Fibroblast of mammary gland (primary cell): Measurements from ENCODE around the gene MITF.

Source experiments
- DNase-seq: peaks from one replicate; pipeline ENCODE4 v3.0.0-alpha.2; 2010; ENCODE audit warnings: low read depth
- H3K4me3 ChIP-seq: 2 replicates; pipeline ENCODE4 v1.5.1; 2011; ENCODE audit warnings: low read depth, mild to moderate bottlenecking, low read length, moderate library complexity; ENCODE audit not compliant: control insufficient read depth
- TF ChIP-seq, protein P1 (sequence below): conservative IDR thresholded peaks from 2 replicates; pipeline ENCODE4 v1.5.1; 2011; ENCODE audit warnings: low read depth, low read length, inconsistent platforms; ENCODE audit not compliant: control insufficient read depth, insufficient read depth

MITF gene

DNA sequence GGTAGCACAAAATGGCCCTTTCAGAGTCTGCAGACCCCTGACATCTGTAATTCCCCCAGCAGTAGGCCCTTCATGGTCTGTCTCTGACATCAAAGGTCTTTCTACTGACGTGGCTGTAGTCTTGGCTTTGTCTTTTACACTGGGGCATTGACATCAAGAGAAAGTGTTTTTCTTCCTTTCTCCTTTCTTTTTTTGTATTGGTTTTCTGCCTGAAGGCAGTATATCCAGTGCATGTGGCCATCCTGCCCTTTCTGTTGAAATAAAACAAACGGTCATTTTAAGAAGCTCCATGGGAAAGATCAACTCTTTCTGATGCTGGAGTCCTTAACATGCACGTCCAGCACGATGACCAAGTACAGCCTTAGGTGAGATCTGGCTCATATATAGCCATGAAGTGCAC is 153.4 kb downstream of the MITF start:
- no peak overlapping the region for H3K4me3 ChIP-seq
- no peak for DNase-seq
- TF ChIP-seq, protein P1, sequence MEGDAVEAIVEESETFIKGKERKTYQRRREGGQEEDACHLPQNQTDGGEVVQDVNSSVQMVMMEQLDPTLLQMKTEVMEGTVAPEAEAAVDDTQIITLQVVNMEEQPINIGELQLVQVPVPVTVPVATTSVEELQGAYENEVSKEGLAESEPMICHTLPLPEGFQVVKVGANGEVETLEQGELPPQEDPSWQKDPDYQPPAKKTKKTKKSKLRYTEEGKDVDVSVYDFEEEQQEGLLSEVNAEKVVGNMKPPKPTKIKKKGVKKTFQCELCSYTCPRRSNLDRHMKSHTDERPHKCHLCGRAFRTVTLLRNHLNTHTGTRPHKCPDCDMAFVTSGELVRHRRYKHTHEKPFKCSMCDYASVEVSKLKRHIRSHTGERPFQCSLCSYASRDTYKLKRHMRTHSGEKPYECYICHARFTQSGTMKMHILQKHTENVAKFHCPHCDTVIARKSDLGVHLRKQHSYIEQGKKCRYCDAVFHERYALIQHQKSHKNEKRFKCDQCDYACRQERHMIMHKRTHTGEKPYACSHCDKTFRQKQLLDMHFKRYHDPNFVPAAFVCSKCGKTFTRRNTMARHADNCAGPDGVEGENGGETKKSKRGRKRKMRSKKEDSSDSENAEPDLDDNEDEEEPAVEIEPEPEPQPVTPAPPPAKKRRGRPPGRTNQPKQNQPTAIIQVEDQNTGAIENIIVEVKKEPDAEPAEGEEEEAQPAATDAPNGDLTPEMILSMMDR = no peak

DNA sequence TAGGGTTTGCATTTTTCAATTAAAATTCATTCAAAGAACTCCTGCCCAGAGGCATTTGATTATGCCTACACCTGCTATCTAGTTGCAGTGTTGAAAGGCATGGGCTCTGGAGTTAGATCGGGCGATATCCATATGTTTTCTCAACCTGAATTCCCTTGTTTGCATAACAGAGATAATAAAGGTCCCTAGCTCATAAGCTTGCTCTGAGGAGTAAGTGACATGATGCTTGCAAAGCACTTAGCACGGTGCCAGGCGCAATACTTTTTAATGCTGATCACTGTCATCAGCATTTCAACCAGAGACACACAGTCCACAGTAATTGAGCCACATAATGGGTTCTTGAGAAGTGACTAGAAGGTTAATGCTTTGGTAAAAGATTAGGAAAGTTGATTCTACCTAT is 154.0 kb downstream of the MITF start:
- no peak for DNase-seq
- no peak overlapping the region for H3K4me3 ChIP-seq
- TF ChIP-seq, protein P1 = no peak

DNA sequence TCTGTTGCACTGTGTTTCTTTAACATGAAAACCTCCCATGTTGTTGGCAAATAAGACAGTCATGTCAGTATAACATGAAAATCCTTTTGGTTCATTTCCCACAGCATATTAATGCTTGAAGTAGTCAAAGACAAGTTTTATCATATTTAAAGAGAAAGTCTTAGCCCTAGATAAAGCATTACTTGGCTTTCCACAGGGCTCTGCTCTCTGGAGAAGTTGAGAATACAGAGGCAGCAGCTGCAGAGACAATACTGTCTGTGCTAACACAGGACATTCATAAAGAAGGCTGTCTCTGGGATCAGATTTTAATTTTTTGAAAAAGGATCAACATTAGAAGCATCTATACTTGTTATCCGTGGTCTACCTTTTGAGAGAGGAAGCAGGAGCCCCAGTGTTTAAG is 156.8 kb downstream of the MITF start:
- no peak overlapping the region for H3K4me3 ChIP-seq
- TF ChIP-seq, protein P1 = no peak
- no peak for DNase-seq

DNA sequence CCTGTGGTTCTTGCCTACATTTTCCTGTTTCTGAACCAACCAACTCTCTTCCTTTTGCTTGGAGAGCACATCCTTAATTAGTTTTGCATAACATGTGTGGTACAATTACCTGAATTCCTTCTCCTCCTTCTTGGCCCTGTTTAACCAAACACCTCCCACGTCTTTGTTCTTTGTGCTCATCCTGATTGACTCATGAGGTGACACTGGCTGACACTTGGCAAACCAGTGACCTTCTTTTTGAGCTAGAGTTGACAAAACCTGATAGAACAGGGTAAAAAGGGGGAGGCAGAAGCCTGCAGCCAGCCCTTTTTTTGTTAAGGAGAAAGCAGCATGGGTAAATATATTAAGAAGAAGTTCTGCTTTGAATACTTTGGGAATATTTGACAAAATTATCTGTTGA is 161.1 kb downstream of the MITF start:
- TF ChIP-seq, protein P1 = no peak
- DNase-seq = no peak
- H3K4me3 ChIP-seq = no peak overlapping the region

DNA sequence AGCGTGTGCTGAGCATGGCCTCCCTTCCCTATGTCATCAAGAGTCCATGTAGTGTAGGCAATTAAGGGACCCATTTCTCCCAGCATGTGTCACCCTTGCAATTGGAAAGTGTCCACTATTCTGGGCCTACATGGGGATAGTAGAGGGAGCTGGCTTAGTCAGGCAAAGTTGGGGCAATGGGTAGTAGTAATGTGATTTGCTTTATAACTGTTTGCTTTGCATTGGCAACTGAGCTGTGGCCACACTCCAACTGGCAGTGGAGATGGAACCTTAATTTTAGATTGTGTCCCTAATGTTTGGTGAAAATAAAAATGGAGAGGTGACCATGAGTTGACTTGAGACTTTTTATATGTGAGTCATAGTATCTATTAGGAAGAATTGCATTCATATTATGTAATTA is 162.5 kb downstream of the MITF start:
- DNase-seq = no peak
- no peak overlapping the region for H3K4me3 ChIP-seq
- TF ChIP-seq, protein P1 = no peak

DNA sequence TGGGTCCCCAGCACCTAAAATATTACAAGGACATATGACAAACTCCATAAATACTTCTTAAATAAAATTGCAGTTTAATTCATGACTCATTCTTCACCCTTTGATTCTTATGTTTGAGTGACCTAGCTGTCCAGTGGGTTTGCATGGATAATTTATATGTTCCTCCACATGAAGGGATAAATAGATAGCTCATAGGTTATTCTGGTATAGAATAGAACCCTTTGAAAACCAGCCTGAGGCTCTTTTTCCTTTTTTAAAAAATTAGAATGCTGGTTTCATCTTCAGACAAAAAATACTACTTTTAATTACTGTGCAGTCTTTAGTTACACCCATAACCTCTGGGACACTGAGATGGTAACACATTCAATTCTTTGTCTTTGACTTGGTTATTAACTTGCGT is 163.1 kb downstream of the MITF start:
- DNase-seq = no peak
- TF ChIP-seq, protein P1 = no peak
- no peak overlapping the region for H3K4me3 ChIP-seq

DNA sequence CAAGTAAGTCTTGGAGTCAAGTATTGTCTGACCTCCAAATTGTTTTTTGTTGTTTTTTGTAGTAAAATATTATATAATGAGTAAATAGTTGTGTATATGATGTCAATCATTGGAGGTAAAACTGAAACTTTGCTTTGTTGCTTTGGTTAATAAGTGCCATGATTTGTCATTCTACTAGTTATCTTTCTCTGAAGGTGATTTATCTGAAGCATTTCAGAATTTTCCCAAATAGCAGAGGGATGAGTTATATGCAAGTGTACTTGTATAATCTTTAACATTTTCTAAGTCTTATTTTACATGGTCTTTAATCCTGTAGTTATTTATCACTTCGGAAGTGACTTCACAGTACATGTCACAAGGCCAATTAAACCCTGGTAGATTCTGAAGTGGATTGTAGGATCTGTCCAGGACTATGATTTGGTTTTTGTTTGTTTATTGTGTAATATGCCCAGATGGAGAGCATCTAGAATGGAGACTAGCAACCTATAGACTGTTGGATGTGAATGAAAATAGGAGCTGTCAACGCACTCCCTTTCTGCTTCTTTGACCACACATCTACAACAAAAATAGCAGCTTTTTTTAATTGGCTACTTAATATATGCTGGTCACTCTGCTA is 167.2 kb downstream of the MITF start:
- H3K4me3 ChIP-seq = no peak overlapping the region
- DNase-seq = no peak
- TF ChIP-seq, protein P1 = no peak
